GM10248 (cell line): ENCODE results near the gene ZIC1.

Experiments used
- CTCF ChIA-PET: fragments of 300-600 bp; sonication (Branson Sonifier 250); formaldehyde crosslinking; extraction: SDS; loops from one replicate; lab custom pipeline; 2021; ENCODE audit warnings: antibody characterized with exemption; lab: Yijun Ruan, JAX
- POLR2A ChIA-PET: fragments of 350-650 bp; sonication (Branson Sonifier 250); formaldehyde crosslinking; extraction: SDS; loops from one replicate; lab custom pipeline; 2020; ENCODE audit warnings: antibody characterized with exemption; lab: Yijun Ruan, JAX
- DNase-seq: peaks from one replicate; pipeline ENCODE4 v3.0.0; 2012; ENCODE audit errors: extremely low spot score
- CTCF ChIP-seq: IDR thresholded peaks from 2 replicates; pipeline ENCODE4 v1.5.1; 2012; ENCODE audit warnings: mild to moderate bottlenecking, low read depth; ENCODE audit errors: extremely low read depth, missing control alignments, control extremely low read depth

The ZIC1 gene

DNA sequence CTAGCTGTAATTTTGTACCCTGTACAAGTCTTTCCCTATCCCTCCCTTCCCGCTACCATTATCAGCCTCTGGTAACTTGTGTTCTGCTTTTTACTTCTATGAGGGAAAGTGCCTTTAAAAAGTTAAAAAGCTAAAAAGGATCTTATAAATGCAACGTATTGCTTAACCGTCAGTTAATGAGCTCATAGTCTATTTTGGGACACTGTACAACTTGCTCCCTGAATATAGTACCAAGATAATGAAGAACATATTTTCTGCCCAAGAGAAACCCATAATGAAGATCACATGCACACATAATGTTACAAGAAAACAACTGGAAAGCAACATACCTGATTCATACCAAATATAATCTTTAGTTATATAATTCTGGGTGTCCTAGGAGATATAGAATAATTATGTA, 22.6 kb downstream of the ZIC1 start:
- POLR2A ChIA-PET: no interaction called here
- no peak for DNase-seq
- TF ChIP-seq CTCF: no peak
- CTCF ChIA-PET: interaction anchor here (1.6 to 1.9 kb wide), 2 partner anchors 25 to 57 kb away, joined by 3 to 5 read pairs; no protein-coding TSS in a partner anchor

DNA sequence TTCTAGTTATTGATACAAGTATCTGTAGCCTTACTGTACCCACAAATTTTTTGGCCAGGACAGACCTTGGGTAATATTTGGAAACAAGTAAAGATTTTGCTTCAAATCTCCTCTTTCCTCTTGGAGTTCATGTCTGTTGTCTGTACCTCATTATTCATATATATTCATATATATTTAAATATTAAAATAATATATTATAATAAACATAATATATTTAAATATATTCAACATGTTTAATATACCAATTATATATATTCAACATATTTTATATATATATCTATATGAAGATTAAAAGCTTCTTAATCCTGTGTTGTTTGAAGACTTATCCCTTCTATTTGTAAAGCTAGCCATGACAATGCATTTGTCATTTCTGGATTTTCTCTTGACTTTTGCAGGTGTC, 38.1 kb downstream of the ZIC1 start:
- ChIA-PET POLR2A (no interaction called here), CTCF (interaction anchor here (2.0 kb wide), 1 partner anchor 9 kb away, joined by 4 read pairs; no protein-coding TSS in a partner anchor)
- TF ChIP-seq CTCF: no peak
- no peak for DNase-seq

GRCh38 chr3:147449669-147450068, 40.5 kb downstream of the ZIC1 start:
- TF ChIP-seq CTCF: no peak
- ChIA-PET POLR2A (no interaction called here), CTCF (interaction anchor here (1.3 kb wide), 1 partner anchor 10 kb away, joined by 4 read pairs; no protein-coding TSS in a partner anchor)

DNA sequence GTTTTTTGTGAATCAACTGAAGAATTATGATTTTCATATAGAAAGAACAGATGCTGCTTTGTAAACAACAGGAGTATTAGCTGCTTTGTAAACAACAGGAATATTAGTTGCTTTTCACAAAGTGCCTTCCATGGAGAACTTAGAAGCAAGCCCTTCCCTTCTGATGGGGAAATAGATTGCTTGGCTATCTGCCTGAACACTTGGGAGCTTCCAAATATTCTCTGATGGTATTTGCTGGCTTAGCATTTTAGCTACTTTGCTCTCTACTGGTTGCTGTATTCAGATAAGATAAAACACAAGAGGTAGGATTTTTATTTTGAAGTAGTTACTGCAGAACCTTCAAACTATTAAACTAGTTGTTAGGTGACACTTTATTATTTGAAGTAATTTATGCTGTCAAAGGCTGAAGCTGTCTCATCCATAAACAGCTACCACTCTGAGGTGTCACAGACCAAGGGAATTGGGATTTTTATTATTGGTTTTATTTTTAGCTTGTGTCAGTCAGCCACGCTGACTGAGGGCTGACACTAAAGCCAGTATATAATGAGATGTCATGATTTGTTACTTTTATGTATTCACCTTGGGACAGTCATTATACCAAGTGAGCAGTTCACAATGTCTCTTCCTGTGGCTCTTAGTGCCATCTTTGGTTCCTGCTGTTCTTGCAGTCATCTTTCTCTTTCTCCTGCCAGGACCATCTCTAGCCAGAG, 50.0 kb downstream of the ZIC1 start:
- no peak for TF ChIP-seq CTCF
- POLR2A ChIA-PET: no interaction called here
- CTCF ChIA-PET: interaction anchor here (2.4 kb wide), 1 partner anchor 18 kb away, joined by 8 read pairs; no protein-coding TSS in a partner anchor
- DNase-seq: no peak

More at GRCh38 chr3:147449669-147450068, 40.5 kb downstream of the ZIC1 start:
- no peak for DNase-seq

- DNase-seq: no peak
- no peak for TF ChIP-seq CTCF
- ChIA-PET CTCF (interaction anchor here (0.8 to 1.0 kb wide), 2 partner anchors 16 to 20 kb away, joined by 3 read pairs; no protein-coding TSS in a partner anchor), POLR2A (no interaction called here)
Observed at GRCh38 chr3:147462856-147463255, 53.7 kb downstream of the ZIC1 start.
